Neural crest cell (in vitro differentiated cells): ENCODE data around the gene P4HA2. TPM values are rescaled to one million over a fixed set of nuclear protein-coding genes. Genes with fewer than 3 reads are reported as not detected.

Source experiments
- DNase-seq: peaks from one replicate; pipeline ENCODE4 v3.0.0; 2021; ENCODE audit warnings: low read depth, mixed read lengths, low spot score
- H3K27ac Mint-ChIP-seq: one replicate; pipeline ENCODE4 v1.8.0; 2021; ENCODE audit warnings: mild to moderate bottlenecking, mixed read lengths; ENCODE audit not compliant: unreplicated experiment
- H3K27me3 Mint-ChIP-seq: 2 replicates; pipeline ENCODE4 v1.8.0; 2021; ENCODE audit warnings: low read depth, mild to moderate bottlenecking, mixed read lengths
- H3K36me3 Mint-ChIP-seq: 2 replicates; pipeline ENCODE4 v1.8.0; 2021; ENCODE audit warnings: low read depth, mild to moderate bottlenecking, mixed read lengths
- H3K4me1 Mint-ChIP-seq: 2 replicates; pipeline ENCODE4 v1.8.0; 2021; ENCODE audit warnings: mixed read lengths
- H3K4me3 Mint-ChIP-seq: one replicate; pipeline ENCODE4 v1.8.0; 2021; ENCODE audit warnings: mild to moderate bottlenecking, mixed read lengths
- H3K9me3 Mint-ChIP-seq: 2 replicates; pipeline ENCODE4 v1.8.0; 2021; ENCODE audit warnings: mixed read lengths
- CTCF ChIP-seq: fragments of 200-600 bp; sonication (generic); conservative IDR thresholded peaks from 2 replicates; pipeline ENCODE4 v1.5.0; 2021; ENCODE audit warnings: antibody characterized with exemption, mild to moderate bottlenecking
- total RNA-seq: library from RNA; stranded (reverse); gene quantifications from 2 replicates; pipeline ENCODE4 v1.2.1, GENCODE V29; 2021

Gene P4HA2
- total RNA-seq, 1 donor from 2014 or later, result 10.8 TPM

DNA sequence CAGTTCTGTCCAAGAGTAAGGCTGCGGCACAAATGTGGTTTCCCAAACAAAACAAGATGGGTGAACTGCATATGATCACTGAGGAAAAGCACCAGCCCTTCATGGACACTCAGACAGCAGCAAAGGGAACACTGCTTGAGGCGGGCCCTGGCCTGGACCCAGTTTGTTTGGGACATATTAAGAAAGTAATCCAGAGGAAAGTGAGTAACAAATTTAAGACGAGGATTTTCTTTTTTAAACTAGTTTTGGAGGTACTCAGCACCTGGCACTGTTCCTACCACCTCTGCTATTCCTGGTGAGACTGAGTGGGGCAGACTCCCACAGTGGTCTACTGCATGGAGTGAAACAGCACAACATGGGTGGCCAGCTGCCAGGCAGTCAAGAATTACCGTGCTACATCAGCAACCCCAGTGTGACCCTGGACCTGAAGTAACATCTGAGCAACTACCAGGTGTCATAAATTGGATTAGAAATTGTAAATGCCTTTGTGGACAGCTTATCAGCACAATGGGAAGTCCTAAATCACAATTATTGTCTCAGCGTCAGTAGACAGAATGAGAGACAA, 28.5 kb downstream of the P4HA2 start:
- no peaks in the 10 kb centered on the region for H3K9me3 Mint-ChIP-seq
- peaks cover 3% of the 10 kb centered on the region for H3K36me3 Mint-ChIP-seq
- no peak for TF ChIP-seq CTCF
- H3K4me1 Mint-ChIP-seq, result peaks cover 9% of the 10 kb centered on the region
- DNase-seq, result no peak
- no peak overlapping the region for H3K4me3 Mint-ChIP-seq
- H3K27me3 Mint-ChIP-seq, result no peaks in the 10 kb centered on the region
- no peak overlapping the region for H3K27ac Mint-ChIP-seq

GRCh38 chr5:132198571-132198970, 29.1 kb downstream of the P4HA2 start:
- Mint-ChIP-seq H3K9me3 (no peaks in the 10 kb centered on the region), H3K27me3 (no peaks in the 10 kb centered on the region), H3K4me1 (peaks cover 15% of the 10 kb centered on the region), H3K4me3 (no peak overlapping the region), H3K27ac (no peak overlapping the region), H3K36me3 (peaks cover under 1% of the 10 kb centered on the region)
- no peak for TF ChIP-seq CTCF
- DNase-seq, result no peak

GRCh38 chr5:132195727-132196126, 31.9 kb downstream of the P4HA2 start:
- no peak overlapping the region for H3K4me3 Mint-ChIP-seq
- H3K27ac Mint-ChIP-seq, result no peak overlapping the region

GRCh38 chr5:132193165-132193694, 34.4 kb downstream of the P4HA2 start:
- Mint-ChIP-seq H3K27ac (no peak overlapping the region), H3K4me1 (peaks cover 29% of the 10 kb centered on the region), H3K9me3 (peaks cover 3% of the 10 kb centered on the region), H3K4me3 (no peak overlapping the region), H3K36me3 (no peaks in the 10 kb centered on the region), H3K27me3 (no peaks in the 10 kb centered on the region)
- TF ChIP-seq CTCF, result no peak
- DNase-seq, result no peak

More at GRCh38 chr5:132195727-132196126, 31.9 kb downstream of the P4HA2 start:
- no peak for TF ChIP-seq CTCF
- no peak for DNase-seq
- Mint-ChIP-seq H3K4me1 (peaks cover 22% of the 10 kb centered on the region), H3K36me3 (no peaks in the 10 kb centered on the region), H3K27me3 (no peaks in the 10 kb centered on the region), H3K9me3 (no peaks in the 10 kb centered on the region)

GRCh38 chr5:132190161-132190817, 37.4 kb downstream of the P4HA2 start:
- H3K27me3 Mint-ChIP-seq, result no peaks in the 10 kb centered on the region
- H3K4me3 Mint-ChIP-seq, result no peak overlapping the region
- H3K4me1 Mint-ChIP-seq, result peaks cover 29% of the 10 kb centered on the region
- peak; percentile 82 for TF ChIP-seq CTCF
- H3K36me3 Mint-ChIP-seq, result no peaks in the 10 kb centered on the region
- DNase-seq, result no peak
- no peak overlapping the region for H3K27ac Mint-ChIP-seq
- H3K9me3 Mint-ChIP-seq, result peaks cover 3% of the 10 kb centered on the region
